ENCODE measurements around the gene AFF3.

AFF3 gene

DNA sequence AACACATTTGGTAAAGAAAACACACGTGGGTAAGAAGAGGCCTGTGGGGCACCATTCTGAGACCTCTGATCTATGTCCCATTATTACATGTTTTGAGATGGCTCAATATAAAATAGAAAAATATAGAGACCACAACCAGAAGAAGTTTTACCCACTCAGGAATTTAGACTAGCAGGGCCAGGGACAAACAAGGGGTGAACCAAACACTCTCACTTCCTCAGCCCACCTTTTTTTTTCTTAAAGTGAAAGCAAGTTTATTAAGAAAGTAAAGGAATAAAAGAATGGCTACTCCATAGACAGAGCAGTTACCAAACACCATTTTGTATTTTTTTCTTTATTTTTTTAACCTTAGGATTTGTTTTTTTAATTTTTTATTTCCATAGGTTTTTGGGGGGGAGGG lies 533.5 kb downstream of the AFF3 start:
- ChIA-PET POLR2A (no interaction called here), CTCF (no interaction called here)
- TF ChIP-seq, protein P1, sequence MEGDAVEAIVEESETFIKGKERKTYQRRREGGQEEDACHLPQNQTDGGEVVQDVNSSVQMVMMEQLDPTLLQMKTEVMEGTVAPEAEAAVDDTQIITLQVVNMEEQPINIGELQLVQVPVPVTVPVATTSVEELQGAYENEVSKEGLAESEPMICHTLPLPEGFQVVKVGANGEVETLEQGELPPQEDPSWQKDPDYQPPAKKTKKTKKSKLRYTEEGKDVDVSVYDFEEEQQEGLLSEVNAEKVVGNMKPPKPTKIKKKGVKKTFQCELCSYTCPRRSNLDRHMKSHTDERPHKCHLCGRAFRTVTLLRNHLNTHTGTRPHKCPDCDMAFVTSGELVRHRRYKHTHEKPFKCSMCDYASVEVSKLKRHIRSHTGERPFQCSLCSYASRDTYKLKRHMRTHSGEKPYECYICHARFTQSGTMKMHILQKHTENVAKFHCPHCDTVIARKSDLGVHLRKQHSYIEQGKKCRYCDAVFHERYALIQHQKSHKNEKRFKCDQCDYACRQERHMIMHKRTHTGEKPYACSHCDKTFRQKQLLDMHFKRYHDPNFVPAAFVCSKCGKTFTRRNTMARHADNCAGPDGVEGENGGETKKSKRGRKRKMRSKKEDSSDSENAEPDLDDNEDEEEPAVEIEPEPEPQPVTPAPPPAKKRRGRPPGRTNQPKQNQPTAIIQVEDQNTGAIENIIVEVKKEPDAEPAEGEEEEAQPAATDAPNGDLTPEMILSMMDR (IDR thresholded peaks at IDR 0.05; ENCODE audit: control extremely low read depth, extremely low read depth, low read depth, missing control alignments): no peak
- DNase-seq (ENCODE audit: extremely low spot score): no peak

- TF ChIP-seq, protein P1 (IDR thresholded peaks at IDR 0.05; ENCODE audit: control extremely low read depth, extremely low read depth, low read depth, missing control alignments): no peak
- POLR2A ChIA-PET: no interaction called here
- no peak for DNase-seq (ENCODE audit: extremely low spot score)
- CTCF ChIA-PET: no interaction called here
Observed at GRCh38 chr2:99607861-99608491, 534.4 kb downstream of the AFF3 start.

- ChIA-PET CTCF (no interaction called here), POLR2A (no interaction called here)
- TF ChIP-seq, protein P1 (IDR thresholded peaks at IDR 0.05; ENCODE audit: control extremely low read depth, extremely low read depth, low read depth, missing control alignments): no peak
- DNase-seq (ENCODE audit: extremely low spot score): no peak
Observed at GRCh38 chr2:99607454-99607853, 534.9 kb downstream of the AFF3 start.

GRCh38 chr2:99605036-99605435 lies 537.4 kb downstream of the AFF3 start:
- ChIA-PET POLR2A (no interaction called here), CTCF (no interaction called here)
- TF ChIP-seq, protein P1 (IDR thresholded peaks at IDR 0.05; ENCODE audit: control extremely low read depth, extremely low read depth, low read depth, missing control alignments): no peak
- DNase-seq (ENCODE audit: extremely low spot score): no peak

DNA sequence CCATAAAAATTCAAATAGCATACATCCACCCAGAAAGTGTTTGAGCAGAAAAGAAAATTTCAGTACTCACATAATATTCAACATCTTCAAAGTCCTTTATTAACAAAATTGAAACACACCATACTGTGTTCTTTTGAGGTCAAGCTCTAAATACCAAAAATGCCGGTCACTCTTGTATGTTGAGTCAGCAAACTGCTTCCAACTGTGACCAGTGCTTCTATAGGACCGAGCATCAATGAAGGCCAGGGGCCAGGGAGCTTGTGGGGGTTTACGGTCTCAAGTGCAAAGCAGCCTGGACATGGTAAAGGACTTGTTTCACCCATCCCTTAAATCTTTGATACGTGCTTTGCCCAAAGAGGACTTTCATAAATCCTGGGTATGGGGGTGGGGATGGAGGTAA lies 539.9 kb downstream of the AFF3 start:
- CTCF ChIA-PET: interaction anchor here (0.8 kb wide), 1 partner anchor 12 kb away, joined by 3 read pairs; no protein-coding TSS in a partner anchor
- POLR2A ChIA-PET: no interaction called here
- no peak for DNase-seq (ENCODE audit: extremely low spot score)
- TF ChIP-seq, protein P1 (IDR thresholded peaks at IDR 0.05; ENCODE audit: control extremely low read depth, extremely low read depth, low read depth, missing control alignments): no peak

DNA sequence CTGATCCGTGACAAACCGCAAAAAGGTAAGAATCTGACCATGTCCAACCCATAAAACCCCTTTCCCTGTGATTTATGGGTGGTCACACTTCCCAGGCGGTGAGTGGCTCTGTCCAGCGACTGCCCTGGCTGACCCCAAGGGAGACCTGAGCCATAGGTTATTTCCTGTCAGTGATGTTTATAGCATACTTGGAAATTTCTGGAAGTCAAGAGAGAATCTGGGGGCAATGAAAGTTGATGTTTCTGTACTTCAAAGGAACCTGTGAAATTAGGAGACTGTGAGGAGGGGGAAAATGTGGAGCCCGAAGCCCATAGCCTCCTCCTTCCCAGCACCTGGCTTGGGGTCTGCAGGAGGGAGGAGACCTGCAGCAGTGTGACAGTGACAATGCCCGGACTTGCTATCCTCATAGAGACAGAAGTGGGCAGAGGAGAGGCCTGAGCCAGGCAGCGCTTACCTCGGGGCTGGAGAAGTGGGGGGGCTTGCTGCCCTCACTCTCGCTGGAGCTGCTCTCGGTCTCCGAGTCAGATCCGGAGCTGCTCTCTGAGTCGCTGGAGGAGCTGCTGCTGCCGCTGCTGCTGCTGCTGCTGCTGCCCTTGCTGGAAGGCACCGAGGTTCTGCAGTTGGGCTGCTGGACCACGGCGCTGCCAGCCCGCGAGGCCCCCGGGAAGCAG lies 541.3 kb downstream of the AFF3 start:
- CTCF ChIA-PET: no interaction called here
- TF ChIP-seq, protein P1 (IDR thresholded peaks at IDR 0.05; ENCODE audit: control extremely low read depth, extremely low read depth, low read depth, missing control alignments): no peak
- POLR2A ChIA-PET: no interaction called here
- DNase-seq (ENCODE audit: extremely low spot score): no peak
